Stomach smooth muscle (tissue), 2 donors: ENCODE results near the gene TXNIP.

Experiments used
- H3K27ac ChIP-seq: one replicate; pipeline ENCODE4 v1.7.0; 2013; ENCODE audit warnings: mild to moderate bottlenecking, low read length, inconsistent platforms
- H3K27me3 ChIP-seq, 2 donors: one replicate each; pipeline ENCODE4 v1.7.0; 2013; ENCODE audit warnings: low read length in 2 of 2; ENCODE audit not compliant: insufficient read depth in 2 of 2, control insufficient read depth in 1 of 2
- H3K36me3 ChIP-seq, 2 donors: one replicate each; pipeline ENCODE4 v1.7.0; 2013; ENCODE audit warnings: low read length in 2 of 2; ENCODE audit not compliant: control insufficient read depth in 2 of 2, insufficient read depth in 2 of 2
- H3K4me1 ChIP-seq: one replicate; pipeline ENCODE4 v1.7.0; 2013; ENCODE audit warnings: low read length; ENCODE audit not compliant: control insufficient read depth, insufficient read depth
- H3K4me3 ChIP-seq, 2 donors: one replicate each; pipeline ENCODE4 v1.7.0; 2013; ENCODE audit warnings: low read length in 2 of 2
- H3K9ac ChIP-seq, 2 donors: one replicate each; pipeline ENCODE4 v1.7.0; 2013; ENCODE audit warnings: low read length in 2 of 2, mild to moderate bottlenecking in 1 of 2
- H3K9me3 ChIP-seq, 2 donors: one replicate each; pipeline ENCODE4 v1.7.0; 2013; ENCODE audit warnings: low read length in 2 of 2; ENCODE audit not compliant: control insufficient read depth in 2 of 2
- donor health status: healthy.
- donor health status: Pancreatic carcinoma.

Gene TXNIP

DNA sequence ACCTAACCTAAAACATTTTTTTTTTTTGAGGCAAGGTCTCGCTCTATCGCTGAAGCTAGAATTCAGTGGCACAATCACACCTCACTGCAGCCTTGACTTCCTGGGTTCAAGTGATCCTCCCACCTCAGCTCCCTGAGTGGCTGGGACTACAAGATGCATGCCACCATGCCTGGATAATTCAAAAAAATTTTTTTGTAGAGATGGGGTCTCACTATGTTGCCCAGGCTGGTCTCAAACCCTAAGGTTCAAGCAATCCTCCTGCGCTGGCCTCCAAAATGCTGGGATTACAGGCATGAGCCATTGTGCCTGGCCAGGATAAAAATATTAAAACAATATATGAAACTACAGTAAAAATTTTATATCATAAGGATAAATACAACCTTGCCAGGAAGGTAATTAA, 43.5 kb downstream of the TXNIP start:
- Histone ChIP-seq H3K36me3 (peaks cover 2 to 9% of the 10 kb centered on the region in 2 donors), H3K9me3 (no peaks in the 10 kb centered on the region), H3K27me3 (no peaks in the 10 kb centered on the region), H3K9ac (no peak overlapping the region), H3K4me1 (peaks cover 28% of the 10 kb centered on the region), H3K4me3 (no peak overlapping the region), H3K27ac (no peak overlapping the region)

DNA sequence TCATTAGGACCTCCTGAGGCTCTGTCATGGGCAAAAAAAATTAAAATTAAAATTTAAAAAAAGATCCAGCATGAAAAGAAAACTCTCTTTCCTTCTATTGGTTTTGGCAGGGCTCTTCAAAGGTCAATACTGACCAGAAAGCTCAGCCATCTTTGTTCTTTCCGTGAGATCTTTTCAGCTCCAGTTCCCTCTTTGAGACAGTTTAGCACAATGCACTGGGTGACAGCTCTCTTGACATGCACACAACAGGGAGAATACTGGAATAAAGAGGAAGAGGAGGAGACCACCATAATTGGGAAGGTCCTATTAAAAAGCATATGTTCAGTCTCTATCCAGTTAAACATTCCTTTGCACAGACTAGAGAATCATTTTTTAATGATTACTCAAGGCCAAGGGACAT, 44.9 kb downstream of the TXNIP start:
- Histone ChIP-seq H3K4me3 (no peak overlapping the region), H3K36me3 (peaks cover 7 to 17% of the 10 kb centered on the region in 2 donors), H3K9ac (no peak overlapping the region), H3K9me3 (no peaks in the 10 kb centered on the region), H3K4me1 (peaks cover 26% of the 10 kb centered on the region), H3K27ac (no peak overlapping the region), H3K27me3 (no peaks in the 10 kb centered on the region)

DNA sequence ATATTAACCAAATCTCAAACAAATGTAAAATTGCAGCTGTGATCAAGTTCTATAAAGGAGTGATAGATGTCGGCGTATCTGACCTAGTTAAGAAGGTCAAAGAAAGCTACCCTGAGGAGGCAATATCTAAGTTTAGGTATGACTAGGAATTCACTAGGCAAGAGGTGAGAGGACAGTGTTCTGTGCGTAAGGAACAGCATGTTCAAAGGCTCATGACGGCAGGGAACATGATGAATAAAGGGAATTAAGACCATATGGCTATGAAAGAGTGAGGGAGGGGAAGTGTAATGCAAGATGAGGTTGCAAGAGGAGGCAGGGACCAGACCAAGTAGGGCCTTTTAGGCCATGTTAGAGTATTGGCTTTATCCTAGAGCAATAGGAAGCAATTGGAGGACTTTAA, 47.2 kb downstream of the TXNIP start:
- Histone ChIP-seq H3K27ac (no peak overlapping the region), H3K9ac (no peak overlapping the region), H3K36me3 (peaks cover 7 to 20% of the 10 kb centered on the region in 2 donors), H3K4me3 (no peak overlapping the region), H3K27me3 (no peaks in the 10 kb centered on the region), H3K9me3 (no peaks in the 10 kb centered on the region), H3K4me1 (peaks cover 9% of the 10 kb centered on the region)

DNA sequence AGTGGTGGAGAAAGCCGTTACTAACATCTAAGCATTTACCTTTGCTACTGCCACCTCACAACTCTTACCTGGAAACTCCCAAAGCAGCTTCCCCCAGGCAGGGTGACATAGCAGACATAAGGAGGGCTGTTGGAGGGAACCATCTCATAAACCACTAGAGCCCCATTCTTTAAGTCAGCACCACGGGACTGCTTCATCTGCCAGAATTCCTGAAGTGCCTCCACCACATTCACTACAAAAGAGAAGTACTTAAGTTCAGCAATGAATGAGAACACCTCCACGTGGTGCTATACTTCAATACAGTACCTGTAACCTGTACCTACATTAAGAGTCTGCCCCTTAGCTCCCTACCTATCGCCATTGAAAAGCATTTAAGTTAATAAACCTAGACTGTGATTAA, 48.8 kb downstream of the TXNIP start:
- Histone ChIP-seq H3K4me1 (peaks cover 3% of the 10 kb centered on the region), H3K27ac (no peak overlapping the region), H3K4me3 (no peak overlapping the region), H3K9ac (no peak overlapping the region), H3K27me3 (no peaks in the 10 kb centered on the region), H3K36me3 (peaks cover 12 to 22% of the 10 kb centered on the region in 2 donors), H3K9me3 (no peaks in the 10 kb centered on the region)

DNA sequence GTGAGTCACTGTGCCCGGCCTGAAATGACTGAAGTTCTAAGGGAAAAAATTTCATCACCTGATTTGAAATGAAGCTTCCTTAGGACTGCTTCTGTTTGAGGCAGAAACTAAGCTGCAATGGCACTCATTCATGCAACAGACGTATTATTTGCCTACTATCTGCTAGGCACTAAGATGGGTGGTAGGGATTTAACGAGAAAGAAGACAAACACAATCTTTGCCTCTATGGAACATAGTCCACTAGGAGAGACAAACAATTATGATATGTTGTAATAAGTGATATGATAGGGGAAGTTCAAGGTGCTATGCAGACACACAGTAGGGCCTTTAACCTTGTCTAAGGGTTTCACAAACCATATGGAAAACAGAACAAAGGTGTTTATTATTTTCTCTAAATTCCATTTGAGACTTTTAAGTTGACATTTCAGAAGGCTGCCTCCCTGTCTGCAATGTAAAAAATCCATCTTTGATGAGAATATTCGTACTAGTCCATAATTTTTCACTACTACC, 49.8 kb downstream of the TXNIP start:
- Histone ChIP-seq H3K4me3 (no peak overlapping the region), H3K9me3 (no peaks in the 10 kb centered on the region), H3K36me3 (peaks cover 12 to 25% of the 10 kb centered on the region in 2 donors), H3K27me3 (no peaks in the 10 kb centered on the region), H3K4me1 (peaks cover 3% of the 10 kb centered on the region), H3K27ac (no peak overlapping the region), H3K9ac (no peak overlapping the region)

DNA sequence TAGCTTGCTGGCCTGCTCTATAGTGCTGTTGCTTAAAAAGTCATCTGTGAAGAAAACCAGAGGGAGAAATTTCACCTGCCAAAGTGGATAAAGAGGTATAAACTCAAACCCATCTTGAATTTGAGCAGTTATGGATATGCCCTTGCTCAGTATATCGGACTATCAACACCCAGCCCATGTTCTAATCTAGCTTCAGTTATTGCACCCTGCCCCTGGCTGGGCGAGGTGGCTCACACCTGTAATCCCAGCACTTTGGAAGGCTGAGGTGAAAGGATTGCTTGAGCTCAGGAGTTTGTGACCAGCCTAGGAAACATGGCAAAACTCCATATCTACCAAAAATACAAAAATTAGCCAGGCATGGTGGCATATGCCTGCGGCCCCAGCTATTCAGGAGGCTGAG, 51.8 kb downstream of the TXNIP start:
- Histone ChIP-seq H3K27me3 (no peaks in the 10 kb centered on the region), H3K9me3 (no peaks in the 10 kb centered on the region), H3K4me1 (no peaks in the 10 kb centered on the region), H3K36me3 (peaks cover 13 to 21% of the 10 kb centered on the region in 2 donors), H3K9ac (no peak overlapping the region), H3K4me3 (no peak overlapping the region), H3K27ac (no peak overlapping the region)

DNA sequence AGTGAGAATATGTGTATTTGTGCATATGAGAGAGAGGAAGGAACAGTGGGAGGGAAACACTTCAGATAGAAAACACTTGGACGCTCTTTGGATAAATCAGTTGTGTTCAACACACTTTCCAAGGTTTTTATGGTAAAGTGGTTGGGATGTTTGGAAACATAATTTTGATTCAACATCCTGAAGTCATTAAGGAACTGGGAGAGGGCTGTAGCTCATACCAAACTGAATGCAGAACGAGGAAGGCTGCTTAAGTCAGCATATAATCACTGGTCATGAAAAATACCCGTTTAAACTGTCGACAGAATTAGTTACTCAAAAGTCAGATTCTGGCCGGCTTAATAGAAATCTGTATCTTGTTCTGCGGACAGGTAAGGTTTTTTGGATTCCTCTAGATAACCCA, 53.5 kb downstream of the TXNIP start:
- Histone ChIP-seq H3K27ac (no peak overlapping the region), H3K27me3 (no peaks in the 10 kb centered on the region), H3K9ac (no peak overlapping the region), H3K4me3 (no peak overlapping the region), H3K4me1 (no peaks in the 10 kb centered on the region), H3K9me3 (no peaks in the 10 kb centered on the region), H3K36me3 (peaks cover 13 to 16% of the 10 kb centered on the region in 2 donors)
